H1 (cell line): ENCODE data around the gene TMEM170A. TPM values are rescaled to one million over a fixed set of nuclear protein-coding genes. Genes with fewer than 3 reads are reported as not detected.

Experiments used
- CTCF ChIA-PET: fragments of 300-600 bp; sonication (Branson Sonifier 250); formaldehyde crosslinking; loops from one replicate; lab custom pipeline; 2021; ENCODE audit not compliant: partially characterized antibody; lab: Charles Lee
- POLR2A ChIA-PET: fragments of 300-600 bp; sonication (Branson Sonifier 250); formaldehyde crosslinking; loops from one replicate; lab custom pipeline; 2021; ENCODE audit warnings: inconsistent platforms; ENCODE audit not compliant: partially characterized antibody; lab: Charles Lee
- DNase-seq, 2 experiments: peaks; one replicate each; pipeline versions ENCODE4 v3.0.0 to v3.0.0-alpha.2; 2010 to 2022; ENCODE audit warnings: low spot score in 2 of 2, low read depth in 1 of 2, mixed read lengths in 1 of 2
- FAIRE-seq: peaks from 2 replicates; lab custom pipeline; 2011; peaks lifted over from hg19 to GRCh38; lab: Jason Lieb, UNC
- H2AFZ ChIP-seq: 2 replicates; pipeline ENCODE4 v1.8.1; 2012; ENCODE audit warnings: low read length, inconsistent platforms
- H2AK5ac ChIP-seq: 2 replicates; pipeline ENCODE4 v1.6.1; 2013; ENCODE audit warnings: low read depth, low read length
- H2BK120ac ChIP-seq: replicated peaks from 2 replicates; pipeline ENCODE3; 2013; ENCODE audit warnings: low read depth, low read length, inconsistent platforms
- H2BK12ac ChIP-seq: 2 replicates; pipeline ENCODE4 v1.6.1; 2013; ENCODE audit warnings: low read depth, low read length
- H2BK15ac ChIP-seq: 2 replicates; pipeline ENCODE4 v1.6.1; 2013; ENCODE audit warnings: low read length
- H2BK20ac ChIP-seq: 2 replicates; pipeline ENCODE4 v1.6.1; 2013; ENCODE audit warnings: low read length
- H2BK5ac ChIP-seq: 2 replicates; pipeline ENCODE4 v1.6.1; 2013; ENCODE audit warnings: low read depth, low read length
- H3K14ac ChIP-seq: 2 replicates; pipeline ENCODE4 v1.6.1; 2013; ENCODE audit warnings: inconsistent platforms; ENCODE audit not compliant: insufficient read length
- H3K18ac ChIP-seq: 2 replicates; pipeline ENCODE4 v1.6.1; 2013; ENCODE audit warnings: low read length; ENCODE audit errors: extremely low read depth
- H3K23ac ChIP-seq: 2 replicates; pipeline ENCODE4 v1.6.1; 2013; ENCODE audit warnings: inconsistent platforms; ENCODE audit not compliant: insufficient read length
- H3K23me2 ChIP-seq: 2 replicates; pipeline ENCODE4 v1.6.1; 2013; ENCODE audit warnings: low read depth, low read length
- H3K27ac ChIP-seq: 2 replicates; pipeline ENCODE4 v1.6.1; 2011; ENCODE audit warnings: low read depth, low read length, inconsistent platforms
- H3K27me3 ChIP-seq, 4 experiments: replicated peaks in 1 of 4; 1 replicate in 1 of 4; 2 replicates in 3 of 4; pipeline versions ENCODE4 v1.6.1 to v1.8.1; 2011 to 2013; ENCODE audit warnings: low read length in 3 of 4, mild to moderate bottlenecking in 3 of 4, inconsistent platforms in 2 of 4, mixed read lengths in 2 of 4, moderate library complexity in 1 of 4; ENCODE audit not compliant: control insufficient read depth in 3 of 4, insufficient read depth in 3 of 4; ENCODE audit errors: extremely low read depth in 1 of 4
- H3K36me3 ChIP-seq, 4 experiments: 2 replicates each; pipeline versions ENCODE4 v1.6.1 to v1.8.1; 2011 to 2013; ENCODE audit warnings: mild to moderate bottlenecking in 4 of 4, low read length in 3 of 4, moderate library complexity in 2 of 4, control low read depth in 1 of 4, inconsistent platforms in 1 of 4; ENCODE audit not compliant: insufficient read depth in 4 of 4, control insufficient read depth in 2 of 4
- H3K4ac ChIP-seq: replicated peaks from 2 replicates; pipeline ENCODE3; 2013; ENCODE audit warnings: low read length, low read depth, mixed read lengths, inconsistent platforms; ENCODE audit not compliant: insufficient read length
- H3K4me1 ChIP-seq, 4 experiments: replicated peaks in 1 of 4; 1 replicate in 1 of 4; 2 replicates in 3 of 4; pipeline versions ENCODE4 v1.6.1 to v1.8.1; 2011 to 2013; ENCODE audit warnings: low read length in 3 of 4, inconsistent platforms in 2 of 4, mixed read lengths in 1 of 4; ENCODE audit not compliant: insufficient read depth in 4 of 4, control insufficient read depth in 3 of 4
- H3K4me2 ChIP-seq, 2 experiments: 2 replicates each; pipeline versions ENCODE4 v1.6.1 to v1.8.1; 2011 to 2013; ENCODE audit warnings: low read depth in 2 of 2, low read length in 2 of 2, control low read depth in 1 of 2, inconsistent platforms in 1 of 2, mild to moderate bottlenecking in 1 of 2; ENCODE audit not compliant: insufficient read depth in 1 of 2
- H3K4me3 ChIP-seq, 4 experiments: fragments of 200-600, 300-600 bp in 1 of 4; sonication (generic), shearing (Covaris generic), sonication (Bioruptor Twin) in 1 of 4; 2 replicates each; pipeline versions ENCODE4 v1.5.1 to v1.8.1; 2011 to 2016; ENCODE audit warnings: low read length in 4 of 4, low read depth in 3 of 4, control low read depth in 2 of 4, inconsistent platforms in 2 of 4, mild to moderate bottlenecking in 2 of 4, mixed read lengths in 1 of 4, moderate library complexity in 1 of 4; ENCODE audit not compliant: insufficient read depth in 2 of 4; ENCODE audit errors: extremely low read depth in 1 of 4
- H3K56ac ChIP-seq: replicated peaks from 2 replicates; pipeline ENCODE3; 2013; ENCODE audit warnings: low read depth, mild to moderate bottlenecking, mixed read lengths, low read length, inconsistent platforms; ENCODE audit not compliant: insufficient read length
- H3K79me1 ChIP-seq: 2 replicates; pipeline ENCODE4 v1.6.1; 2013; ENCODE audit warnings: low read depth, low read length, control low read depth
- H3K79me2 ChIP-seq, 2 experiments: 2 replicates each; pipeline versions ENCODE4 v1.6.1 to v1.8.1; 2012 to 2013; ENCODE audit warnings: low read length in 2 of 2, mild to moderate bottlenecking in 2 of 2, inconsistent platforms in 1 of 2; ENCODE audit not compliant: insufficient read depth in 2 of 2, control insufficient read depth in 1 of 2
- H3K9ac ChIP-seq, 4 experiments: replicated peaks in 1 of 4; 1 replicate in 1 of 4; 2 replicates in 3 of 4; pipeline versions ENCODE4 v1.6.1 to v1.8.1; 2011 to 2013; ENCODE audit warnings: low read depth in 3 of 4, low read length in 3 of 4, control low read depth in 2 of 4, mild to moderate bottlenecking in 2 of 4, moderate library complexity in 2 of 4, inconsistent platforms in 1 of 4; ENCODE audit errors: extremely low read depth in 1 of 4
- H3K9me3 ChIP-seq, 2 experiments: 2 replicates each; pipeline versions ENCODE4 v1.6.1 to v1.8.1; 2012 to 2013; ENCODE audit warnings: mild to moderate bottlenecking in 2 of 2, moderate library complexity in 2 of 2, control low read depth in 1 of 2, inconsistent platforms in 1 of 2, low read depth in 1 of 2, low read length in 1 of 2, mixed read lengths in 1 of 2; ENCODE audit not compliant: insufficient read depth in 2 of 2
- H4K20me1 ChIP-seq, 2 experiments: replicated peaks in 1 of 2; 2 replicates each; pipeline versions ENCODE3 to v1.8.1; 2011 to 2013; ENCODE audit warnings: inconsistent platforms in 2 of 2, low read length in 2 of 2, mild to moderate bottlenecking in 1 of 2; ENCODE audit not compliant: insufficient read depth in 2 of 2, control insufficient read depth in 1 of 2
- H4K5ac ChIP-seq: 2 replicates; pipeline ENCODE4 v1.6.1; 2013; ENCODE audit warnings: low read length, low read depth, mixed read lengths, inconsistent platforms; ENCODE audit not compliant: insufficient read length
- H4K8ac ChIP-seq: 2 replicates; pipeline ENCODE4 v1.8.0; 2013; ENCODE audit warnings: mild to moderate bottlenecking, moderate library complexity, low read length, inconsistent platforms; ENCODE audit not compliant: insufficient read depth; ENCODE audit errors: extremely low read depth
- H4K91ac ChIP-seq: replicated peaks from 2 replicates; pipeline ENCODE3; 2013; ENCODE audit warnings: low read length, mixed read lengths, inconsistent platforms; ENCODE audit not compliant: insufficient read length
- ATF2 ChIP-seq: IDR thresholded peaks from 2 replicates; pipeline ENCODE4 v1.6.1; 2012; ENCODE audit warnings: low read length, inconsistent platforms
- CBX5 ChIP-seq: fragments of 300-800, 300-1000 bp; sonication (generic); IDR thresholded peaks from 2 replicates; pipeline ENCODE4 v1.7.1; 2016; ENCODE audit warnings: antibody characterized with exemption, low read length, low read depth
- CREB1 ChIP-seq: IDR thresholded peaks from 2 replicates; pipeline ENCODE4 v1.6.1; 2012; ENCODE audit warnings: inconsistent platforms
- EZH2 ChIP-seq: fragments of 200-600 bp; sonication (generic); IDR thresholded peaks from 2 replicates; pipeline ENCODE4 v1.7.1; 2012; ENCODE audit warnings: low read depth, mild to moderate bottlenecking, moderate library complexity, low read length, inconsistent platforms; ENCODE audit not compliant: severe bottlenecking
- SRF ChIP-seq: IDR thresholded peaks from 2 replicates; pipeline ENCODE4 v1.6.1; 2011; ENCODE audit warnings: mild to moderate bottlenecking, low read depth, low read length, moderate library complexity
- TAF7 ChIP-seq: optimal IDR thresholded peaks from 2 replicates; pipeline ENCODE3; 2011; ENCODE audit warnings: low read depth, mild to moderate bottlenecking, inconsistent platforms, low read length, moderate library complexity, borderline replicate concordance
- USF2 ChIP-seq: IDR thresholded peaks from 2 replicates; pipeline ENCODE4 v1.6.1; 2011; ENCODE audit warnings: low read length, improper control_type of control experiment
- ZNF274 ChIP-seq: IDR thresholded peaks from 2 replicates; pipeline ENCODE4 v1.7.0; 2012; ENCODE audit warnings: low read length, borderline replicate concordance; ENCODE audit errors: extremely low read depth
- WGBS, 2 experiments: shearing (Covaris generic) in 1 of 2; methylation state at CpG; one replicate each; pipeline versions ENCODE4 v1.1.6 to v1.1.7; 2013 to 2015; ENCODE audit warnings: low lambda C conversion rate in 2 of 2, mixed read lengths in 2 of 2, inconsistent platforms in 1 of 2, low coverage in 1 of 2, missing lambda C conversion rate in 1 of 2; ENCODE audit not compliant: insufficient replicate concordance in 2 of 2, insufficient coverage in 1 of 2, insufficient read length in 1 of 2; ENCODE audit errors: extremely low coverage in 1 of 2, missing lambda C conversion rate in 1 of 2; 5-methylcytosine and 5-hydroxymethylcytosine counted together
- polyA plus RNA-seq, 7 experiments: library from polyadenylated mRNA; depleted of rRNA in 3 of 7; stranded (reverse) in 5 of 7; unstranded in 2 of 7; fragments of >200 nt in 5 of 7; fragments of 200-250 nt in 2 of 7; gene quantifications; 1 replicate in 5 of 7; 2 replicates in 1 of 7; 4 replicates in 1 of 7; pipeline versions ENCODE4 v1.2.1 to v1.2.3, GENCODE V29; 2011 to 2013; ENCODE audit warnings: missing spikeins in 2 of 7, mixed read lengths in 2 of 7
- total RNA-seq: library from RNA; stranded (reverse); fragmentation: NEBNext Ultra II Directional; extraction: Animal tissue kit (Norgen Biotek cat#: 25700); gene quantifications from 2 replicates; pipeline ENCODE4 v1.2.1, GENCODE V29; 2021

The TMEM170A gene
- total and polyA plus RNA-seq, 2 of the 8 experiments (the other 6 are each of a cell fraction or from before 2014, with no cell fraction given) = 22.9 to 56.6 TPM

GRCh38 chr16:75452464-75453190 is 11.9 kb downstream of the TMEM170A start:
- H2BK5ac ChIP-seq = no peak overlapping the region
- no peak overlapping the region for H3K9ac ChIP-seq
- H2BK120ac ChIP-seq = no peak overlapping the region
- no peak overlapping the region for H3K27ac ChIP-seq
- no peak overlapping the region for H3K4ac ChIP-seq
- peaks cover 7 to 14% of the 10 kb centered on the region in 2 experiments for H4K20me1 ChIP-seq
- no peak overlapping the region for H2BK12ac ChIP-seq
- H3K14ac ChIP-seq = no peak overlapping the region
- H3K4me1 ChIP-seq = peaks cover 0 to 5% (median 2%) of the 10 kb centered on the region in 4 experiments; a peak in 4 of 7 replicates
- no peak overlapping the region for H2BK15ac ChIP-seq
- CTCF ChIA-PET = interaction anchor here (0.9 to 2.2 kb wide), 4 partner anchors 13 to 245 kb away, joined by 4 to 15 read pairs (median 10); partner anchors contain the start of genes CTRB2 and TMEM170A
- H2AFZ ChIP-seq = no peak overlapping the region
- H4K91ac ChIP-seq = no peak overlapping the region
- no peak overlapping the region for H3K4me3 ChIP-seq
- H2AK5ac ChIP-seq = no peak overlapping the region
- no peaks in the 10 kb centered on the region for H3K9me3 ChIP-seq
- no peak overlapping the region for H3K56ac ChIP-seq
- H3K23me2 ChIP-seq = no peaks in the 10 kb centered on the region
- no peak overlapping the region for H3K4me2 ChIP-seq
- H4K8ac ChIP-seq = no peak overlapping the region
- H3K36me3 ChIP-seq = peaks cover 0 to 14% (median 6%) of the 10 kb centered on the region in 4 experiments; a peak in 2 of 8 replicates
- no peak for FAIRE-seq
- peaks cover 6% of the 10 kb centered on the region for H3K79me1 ChIP-seq
- no peak overlapping the region for H3K18ac ChIP-seq
- peaks cover 9 to 63% of the 10 kb centered on the region in 2 experiments; a peak in 2 of 4 replicates for H3K79me2 ChIP-seq
- H2BK20ac ChIP-seq = no peak overlapping the region
- H3K27me3 ChIP-seq = no peaks in the 10 kb centered on the region
- POLR2A ChIA-PET = interaction anchor here (1.3 to 1.9 kb wide), 4 partner anchors 13 to 57 kb away, joined by 3 to 5 read pairs (median 4); partner anchors contain the start of gene CFDP1
- no peak overlapping the region for H3K23ac ChIP-seq
- WGBS, 2 experiments = 95% methylated on average over 12 of the region's 12 CpGs; no CpG with 5 or more reads in 1 of the 2 experiments
- DNase-seq = no peak
- no peak overlapping the region for H4K5ac ChIP-seq
- TF ChIP-seq USF2 (no peak), CREB1 (no peak), CBX5 (no peak), ZNF274 (no peak), TAF7 (no peak), EZH2 (no peak), SRF (no peak), ATF2 (no peak)
